ENCODE results near the gene CYTH4. TPM values are rescaled to one million over a fixed set of nuclear protein-coding genes. Genes with fewer than 3 reads are reported as not detected.

CYTH4 gene
- total RNA-seq, 1 donor from 2014 or later = not detected

DNA sequence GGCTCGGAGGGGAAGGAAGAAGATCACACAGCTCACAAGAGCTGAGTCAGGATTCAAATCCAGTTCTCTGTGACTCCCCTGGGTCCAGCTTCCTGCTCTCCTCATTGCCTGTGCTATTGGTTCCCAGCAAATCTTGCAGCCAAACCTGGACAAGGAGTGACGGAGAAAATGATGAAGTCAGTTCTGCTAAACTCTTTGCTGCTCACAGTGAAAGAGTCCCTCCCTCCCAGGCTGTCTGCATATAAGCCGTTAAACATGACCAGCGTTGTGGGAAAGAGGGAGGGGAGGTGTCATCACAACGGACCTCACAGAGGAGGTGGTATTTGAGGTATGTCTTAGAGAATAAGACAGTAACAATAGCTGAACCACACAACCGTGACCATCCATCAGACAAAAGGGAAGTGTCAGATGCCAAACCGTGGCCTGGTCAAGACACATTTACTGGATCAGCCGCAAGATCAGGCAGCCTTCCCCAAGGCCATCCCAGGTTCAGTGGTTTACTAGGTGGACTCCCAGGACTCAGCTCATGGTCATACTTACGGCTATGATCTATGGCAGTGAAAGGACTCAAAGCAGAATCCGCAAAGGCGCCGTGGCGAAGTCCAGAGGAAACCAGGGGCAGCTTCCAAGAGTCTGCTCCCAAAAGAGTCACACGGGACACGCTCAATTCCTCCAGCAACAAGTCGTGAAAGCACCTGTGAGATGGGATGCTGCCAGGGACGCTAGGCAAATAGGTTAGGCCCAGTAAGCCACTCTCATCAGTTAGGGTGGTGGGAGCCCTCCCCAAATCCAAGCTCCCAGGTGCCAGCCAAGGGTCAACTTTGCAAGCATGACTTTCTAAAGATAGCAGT lies 2.8 kb upstream of the CYTH4 start:
- TF ChIP-seq, protein P1, sequence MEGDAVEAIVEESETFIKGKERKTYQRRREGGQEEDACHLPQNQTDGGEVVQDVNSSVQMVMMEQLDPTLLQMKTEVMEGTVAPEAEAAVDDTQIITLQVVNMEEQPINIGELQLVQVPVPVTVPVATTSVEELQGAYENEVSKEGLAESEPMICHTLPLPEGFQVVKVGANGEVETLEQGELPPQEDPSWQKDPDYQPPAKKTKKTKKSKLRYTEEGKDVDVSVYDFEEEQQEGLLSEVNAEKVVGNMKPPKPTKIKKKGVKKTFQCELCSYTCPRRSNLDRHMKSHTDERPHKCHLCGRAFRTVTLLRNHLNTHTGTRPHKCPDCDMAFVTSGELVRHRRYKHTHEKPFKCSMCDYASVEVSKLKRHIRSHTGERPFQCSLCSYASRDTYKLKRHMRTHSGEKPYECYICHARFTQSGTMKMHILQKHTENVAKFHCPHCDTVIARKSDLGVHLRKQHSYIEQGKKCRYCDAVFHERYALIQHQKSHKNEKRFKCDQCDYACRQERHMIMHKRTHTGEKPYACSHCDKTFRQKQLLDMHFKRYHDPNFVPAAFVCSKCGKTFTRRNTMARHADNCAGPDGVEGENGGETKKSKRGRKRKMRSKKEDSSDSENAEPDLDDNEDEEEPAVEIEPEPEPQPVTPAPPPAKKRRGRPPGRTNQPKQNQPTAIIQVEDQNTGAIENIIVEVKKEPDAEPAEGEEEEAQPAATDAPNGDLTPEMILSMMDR (conservative IDR thresholded peaks at IDR 0.05; ENCODE audit: low read depth, low read length) = no peak
- H3K4me3 ChIP-seq (ENCODE audit: low read depth, low read length) = no peak overlapping the region
- DNase-seq (ENCODE audit: low read depth) = peak; percentile 32

- no peak for DNase-seq (ENCODE audit: low read depth)
- no peak overlapping the region for H3K4me3 ChIP-seq (ENCODE audit: low read depth, low read length)
- TF ChIP-seq, protein P1 (conservative IDR thresholded peaks at IDR 0.05; ENCODE audit: low read depth, low read length) = no peak
Measured at GRCh38 chr22:37280718-37281117, 1.6 kb upstream of the CYTH4 start.

DNA sequence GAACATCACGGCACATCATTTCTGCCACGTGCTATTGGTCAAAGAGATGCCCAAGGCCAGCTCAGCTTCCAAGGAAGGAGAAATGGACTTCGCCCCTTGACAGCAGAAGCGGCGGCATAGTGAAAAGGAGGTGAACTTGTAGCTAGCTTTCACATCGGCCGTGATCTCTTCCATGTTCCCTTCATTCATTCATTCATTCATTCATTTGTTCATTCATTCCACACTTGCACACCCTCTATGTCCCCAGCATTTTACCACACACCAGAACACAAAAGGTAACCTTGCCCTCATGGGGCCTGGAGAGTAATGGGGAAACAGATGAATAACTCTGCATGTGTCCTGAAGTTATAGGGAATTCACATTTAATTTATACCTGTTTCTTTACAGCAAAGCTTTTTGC lies 1.1 kb upstream of the CYTH4 start:
- H3K4me3 ChIP-seq (ENCODE audit: low read depth, low read length) = no peak overlapping the region
- no peak for DNase-seq (ENCODE audit: low read depth)

DNA sequence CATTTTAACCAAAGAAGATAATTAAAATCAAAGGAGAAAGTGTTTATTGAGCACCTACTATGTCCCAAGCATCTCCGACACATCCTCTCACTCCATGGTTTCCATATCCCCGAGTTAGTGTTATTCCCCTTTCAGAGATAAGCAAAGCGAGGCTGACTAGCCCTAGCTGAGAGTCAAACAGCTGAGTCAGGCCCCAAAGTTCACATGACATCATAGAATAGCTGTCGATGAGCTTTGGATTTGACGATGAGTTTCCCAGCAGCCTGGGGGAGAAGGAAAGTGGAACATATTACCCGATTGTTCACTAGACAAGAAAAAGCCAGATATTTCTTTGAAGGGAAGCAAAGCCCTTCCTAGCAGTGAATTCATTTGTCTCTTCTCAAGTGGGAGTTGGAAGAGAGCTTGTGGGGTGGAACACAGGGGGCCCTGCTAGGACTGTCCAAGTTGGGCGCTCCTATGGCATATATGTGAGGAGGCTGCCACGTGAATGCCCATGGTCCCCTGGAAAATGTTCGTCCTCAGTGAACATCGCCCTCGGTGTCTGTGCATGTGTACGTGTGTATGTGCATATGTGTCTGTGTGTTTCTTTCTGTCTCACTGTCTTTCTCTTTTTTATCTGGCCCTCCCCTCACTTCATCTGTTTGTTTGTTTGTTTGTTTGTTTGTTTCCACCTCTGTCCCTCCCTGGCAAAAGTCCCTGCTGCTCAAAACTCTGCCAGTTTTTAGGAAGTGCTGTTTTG lies 493 bp upstream of the CYTH4 start:
- DNase-seq (ENCODE audit: low read depth) = no peak
- TF ChIP-seq, protein P1 (conservative IDR thresholded peaks at IDR 0.05; ENCODE audit: low read depth, low read length) = no peak
- H3K4me3 ChIP-seq (ENCODE audit: low read depth, low read length) = no peak overlapping the region

More for the DNA sequence above, 1.1 kb upstream of the CYTH4 start:
- TF ChIP-seq, protein P1 (conservative IDR thresholded peaks at IDR 0.05; ENCODE audit: low read depth, low read length) = no peak

DNA sequence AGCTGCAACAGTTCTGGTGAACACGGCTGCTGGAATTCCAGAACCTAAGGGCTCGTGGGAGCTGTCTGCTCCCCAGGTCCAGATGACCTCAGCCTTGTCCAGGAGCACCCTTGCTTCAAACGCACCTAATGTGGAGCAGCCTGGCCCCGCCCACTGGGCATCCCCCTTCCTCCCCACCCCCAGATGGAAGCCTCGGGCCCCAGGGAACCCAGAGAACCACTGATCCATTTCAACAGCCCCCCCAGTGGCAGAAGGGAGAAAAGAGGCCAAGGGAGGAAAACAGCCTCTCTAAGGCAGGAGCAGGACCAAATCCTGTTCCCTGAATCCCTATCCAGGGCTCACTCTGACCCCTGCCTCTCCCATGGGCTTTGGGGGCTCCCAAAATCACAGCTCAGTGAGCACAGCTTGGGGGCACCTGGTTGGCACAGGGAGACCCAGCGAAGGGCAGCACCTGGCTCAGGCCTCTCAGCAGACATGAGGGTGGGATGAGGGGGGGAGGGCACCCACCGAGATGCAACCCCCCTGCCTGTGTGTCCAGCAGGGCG lies 1.2 kb downstream of the CYTH4 start:
- TF ChIP-seq, protein P1 (conservative IDR thresholded peaks at IDR 0.05; ENCODE audit: low read depth, low read length) = no peak
- no peak for DNase-seq (ENCODE audit: low read depth)
- no peak overlapping the region for H3K4me3 ChIP-seq (ENCODE audit: low read depth, low read length)

GRCh38 chr22:37284126-37284804 lies 2.0 kb downstream of the CYTH4 start:
- TF ChIP-seq, protein P1 (conservative IDR thresholded peaks at IDR 0.05; ENCODE audit: low read depth, low read length) = no peak
- no peak overlapping the region for H3K4me3 ChIP-seq (ENCODE audit: low read depth, low read length)
- DNase-seq (ENCODE audit: low read depth) = no peak
